ENCODE measurements around the gene FARP2. TPM values are rescaled to one million over a fixed set of nuclear protein-coding genes. Genes with fewer than 3 reads are reported as not detected.

Gene FARP2
- total and polyA plus RNA-seq, 5 experiments from 2014 or later = 3.4 to 22.9 (median 5.8) TPM

DNA sequence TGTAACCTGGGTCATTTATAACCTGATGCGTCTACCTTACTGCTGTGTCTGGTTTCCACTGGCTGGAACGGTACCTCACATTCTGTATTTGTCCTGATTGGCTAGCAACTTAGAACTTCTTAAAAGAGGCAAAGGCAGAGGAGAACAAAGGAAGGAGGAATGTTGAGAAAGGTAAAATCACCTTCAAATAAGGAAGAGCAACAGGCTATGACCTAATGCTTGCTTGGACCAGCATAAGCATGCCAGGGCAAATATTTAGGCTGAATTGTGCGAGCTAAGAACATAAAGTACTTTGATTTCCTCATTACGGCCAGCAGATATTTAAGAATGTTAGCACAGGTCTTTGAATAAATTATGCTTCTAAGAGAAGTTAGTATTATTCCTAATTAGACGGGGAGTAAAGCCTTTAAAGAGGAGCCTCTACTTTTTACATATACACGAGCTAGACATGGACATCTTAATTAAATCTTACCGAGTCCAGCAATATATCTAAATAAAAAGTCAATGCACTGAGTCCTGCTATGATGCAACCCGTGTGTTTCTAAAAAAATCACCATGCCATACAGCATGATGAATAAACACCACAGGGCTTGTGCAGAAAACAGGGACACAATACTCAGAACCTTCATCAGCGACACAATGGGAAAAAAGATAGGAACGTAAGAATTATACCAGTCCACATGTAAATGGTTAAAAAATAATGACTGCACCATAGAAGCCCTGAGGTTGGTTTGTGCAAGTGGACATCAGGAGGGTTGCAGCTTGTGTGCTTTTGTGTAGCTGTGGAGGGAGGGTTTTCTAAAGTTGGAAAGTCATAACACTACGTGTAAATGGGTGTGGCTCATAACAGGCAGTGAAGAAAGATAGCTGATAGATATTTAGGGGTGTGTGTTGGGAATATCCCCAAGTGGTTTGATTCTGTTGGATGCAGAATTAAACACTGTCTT is 26.1 kb upstream of the FARP2 start:
- Mint-ChIP-seq H3K9me3 (no peaks in the 10 kb centered on the region), H3K36me3 (peaks cover 0 to 75% (median 15%) of the 10 kb centered on the region in 3 donors), H3K27ac (peak overlapping the region in 3 of 10 donors; percentile 32 to 54 (median 43)), H3K27me3 (no peaks in the 10 kb centered on the region), H3K4me3 (no peak overlapping the region), H3K4me1 (peaks cover 6 to 17% (median 10%) of the 10 kb centered on the region in 4 donors)
- no peak for DNase-seq
- ATAC-seq = no peak
- POLR2A ChIA-PET = interaction anchor here (1.0 kb wide), 1 partner anchor 15 kb away, joined by 3 read pairs; the partner anchor contains the start of gene HDLBP

DNA sequence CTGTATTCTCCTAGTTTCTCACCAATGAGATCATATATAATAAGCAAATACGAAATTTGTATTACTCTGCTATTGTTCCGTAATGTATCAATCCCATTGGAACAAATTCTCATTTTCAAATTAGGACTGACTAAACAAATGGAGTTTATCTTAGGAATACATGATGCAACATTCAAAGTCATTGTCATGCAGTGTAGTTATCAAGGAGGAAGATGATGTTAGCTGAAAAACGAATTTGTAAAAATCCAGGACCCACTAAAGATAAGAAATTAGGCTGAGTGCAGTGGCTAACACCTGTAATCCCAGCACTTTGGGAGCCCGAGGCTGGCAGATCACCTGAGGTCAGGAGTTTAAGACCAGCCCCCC is 25.5 kb upstream of the FARP2 start:
- ATAC-seq (no peak), DNase-seq (no peak)
- no peak overlapping the region for H3K4me3 Mint-ChIP-seq
- H3K27ac Mint-ChIP-seq = peak overlapping the region in 1 of 10 donors; percentile 54
- H3K27me3 Mint-ChIP-seq = no peaks in the 10 kb centered on the region
- no peaks in the 10 kb centered on the region for H3K9me3 Mint-ChIP-seq
- H3K4me1 Mint-ChIP-seq = peaks cover 0 to 14% (median 5%) of the 10 kb centered on the region in 4 donors
- peaks cover 0 to 74% (median 15%) of the 10 kb centered on the region in 3 donors for H3K36me3 Mint-ChIP-seq
- POLR2A ChIA-PET = interaction anchor here (1.0 kb wide), 1 partner anchor 16 kb away, joined by 3 read pairs; the partner anchor contains the start of gene HDLBP

DNA sequence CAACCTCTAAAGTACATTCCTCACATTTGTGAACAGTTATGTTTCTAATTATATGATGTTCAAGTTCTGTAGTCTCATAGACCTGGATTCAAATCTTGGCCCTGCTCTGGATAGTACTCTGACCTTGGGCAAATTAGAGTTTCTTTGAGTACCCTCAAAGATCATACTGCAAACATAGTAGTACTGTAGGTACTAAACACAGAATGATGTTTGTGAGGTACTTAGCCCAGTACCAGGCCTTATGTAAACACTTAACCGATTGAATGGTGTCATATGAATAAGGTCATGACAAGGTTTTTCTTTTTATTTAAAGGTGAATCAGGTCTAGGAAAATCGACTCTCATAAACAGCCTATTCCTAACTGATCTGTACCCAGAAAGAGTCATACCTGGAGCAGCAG is 21.3 kb upstream of the FARP2 start:
- Mint-ChIP-seq H3K36me3 (peaks cover 4 to 80% (median 10%) of the 10 kb centered on the region in 3 donors), H3K27ac (peak overlapping the region in 1 of 10 donors; percentile 48), H3K4me1 (peaks cover 6 to 17% (median 14%) of the 10 kb centered on the region in 4 donors), H3K27me3 (no peaks in the 10 kb centered on the region), H3K4me3 (no peak overlapping the region), H3K9me3 (no peaks in the 10 kb centered on the region)
- POLR2A ChIA-PET = no interaction called here
- DNase-seq (no peak), ATAC-seq (no peak)

DNA sequence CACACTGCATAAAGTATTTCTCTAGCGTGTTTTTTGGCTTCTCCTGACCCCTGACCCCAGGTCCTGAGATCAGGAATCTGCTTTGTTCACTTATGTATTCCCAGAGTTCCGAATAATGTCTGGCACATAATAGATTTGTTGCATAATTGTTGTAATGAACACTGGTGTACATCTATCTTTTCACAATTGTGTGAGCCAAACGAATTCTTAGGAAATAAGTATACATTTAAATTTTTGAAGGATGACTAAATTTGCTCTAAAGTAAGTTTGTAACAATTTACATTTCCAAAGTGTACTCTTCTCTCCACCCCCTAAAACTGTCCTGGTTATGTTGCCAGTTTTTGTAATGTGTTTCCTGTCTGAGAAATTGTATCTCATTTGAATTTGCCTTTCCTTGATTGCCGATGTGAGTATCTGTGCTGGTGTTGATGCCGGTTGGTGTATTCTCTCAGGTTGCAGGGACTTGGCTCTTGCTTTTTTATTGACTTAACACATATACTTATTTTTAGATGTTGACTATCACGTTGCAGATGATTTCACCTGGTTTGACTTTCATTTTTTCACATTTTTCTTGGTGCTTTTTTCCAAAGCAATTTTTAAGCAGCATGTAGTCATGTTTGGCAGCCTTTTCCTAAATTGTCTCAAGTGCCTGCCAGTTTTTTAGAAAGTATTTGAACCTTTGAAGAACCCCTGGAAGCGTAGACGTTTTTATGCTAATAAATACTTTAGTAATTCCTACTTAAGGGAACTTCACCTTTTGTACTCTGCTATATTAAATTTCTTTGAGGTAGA is 16.1 kb upstream of the FARP2 start:
- H3K9me3 Mint-ChIP-seq = no peaks in the 10 kb centered on the region
- peaks cover 4 to 88% (median 19%) of the 10 kb centered on the region in 3 donors for H3K36me3 Mint-ChIP-seq
- POLR2A ChIA-PET = interaction anchor here (0.6 to 1.7 kb wide), 2 partner anchors 13 to 24 kb away, joined by 4 to 8 read pairs; partner anchors contain the start of genes HDLBP and SEPTIN2
- peaks cover 20 to 34% (median 29%) of the 10 kb centered on the region in 4 donors for H3K4me1 Mint-ChIP-seq
- ATAC-seq (no peak), DNase-seq (no peak)
- peak overlapping the region in 8 of 10 donors; percentile 18 to 92 (median 58) for H3K27ac Mint-ChIP-seq
- peak overlapping the region in 1 of 10 donors; percentile 36 for H3K4me3 Mint-ChIP-seq
- H3K27me3 Mint-ChIP-seq = no peaks in the 10 kb centered on the region

DNA sequence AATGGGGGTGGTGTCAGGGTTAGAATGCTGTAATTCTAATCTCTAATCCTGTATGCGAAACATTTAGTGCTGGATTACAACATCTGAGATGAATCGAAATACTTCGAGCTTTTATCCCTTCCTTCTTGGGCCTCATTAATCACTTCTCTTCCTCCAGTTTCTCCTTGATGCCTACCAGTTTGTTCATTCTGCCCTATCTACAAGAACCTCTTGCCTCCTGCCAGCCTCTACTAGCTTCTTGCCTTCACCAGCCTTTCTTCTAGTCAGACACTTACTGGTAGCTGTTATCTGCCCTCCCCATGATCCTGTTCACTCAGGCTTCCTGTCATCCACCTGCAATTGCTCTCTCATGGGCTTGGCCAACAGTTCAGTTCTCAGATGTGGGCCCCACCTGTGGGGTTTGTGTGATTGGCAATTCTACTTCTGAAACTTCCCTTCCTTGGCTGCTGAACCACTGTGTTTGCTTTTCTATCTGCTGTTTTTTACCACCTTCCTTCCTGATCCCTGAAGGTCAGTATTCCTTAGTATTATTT is 15.4 kb upstream of the FARP2 start:
- DNase-seq (peak in 5 of 10 donors; percentile 14 to 52 (median 28)), ATAC-seq (peak; percentile 74 to 96)
- POLR2A ChIA-PET = interaction anchor here (0.6 to 1.7 kb wide), 2 partner anchors 14 to 25 kb away, joined by 4 to 8 read pairs; partner anchors contain the start of genes HDLBP and SEPTIN2
- peaks cover 4 to 89% (median 18%) of the 10 kb centered on the region in 3 donors for H3K36me3 Mint-ChIP-seq
- H3K4me3 Mint-ChIP-seq = peak overlapping the region in 7 of 10 donors; percentile 7 to 67 (median 27)
- H3K4me1 Mint-ChIP-seq = peaks cover 20 to 34% (median 29%) of the 10 kb centered on the region in 4 donors
- H3K27me3 Mint-ChIP-seq = no peaks in the 10 kb centered on the region
- H3K9me3 Mint-ChIP-seq = no peaks in the 10 kb centered on the region
- H3K27ac Mint-ChIP-seq = peak overlapping the region; percentile 18 to 92 (median 54)

DNA sequence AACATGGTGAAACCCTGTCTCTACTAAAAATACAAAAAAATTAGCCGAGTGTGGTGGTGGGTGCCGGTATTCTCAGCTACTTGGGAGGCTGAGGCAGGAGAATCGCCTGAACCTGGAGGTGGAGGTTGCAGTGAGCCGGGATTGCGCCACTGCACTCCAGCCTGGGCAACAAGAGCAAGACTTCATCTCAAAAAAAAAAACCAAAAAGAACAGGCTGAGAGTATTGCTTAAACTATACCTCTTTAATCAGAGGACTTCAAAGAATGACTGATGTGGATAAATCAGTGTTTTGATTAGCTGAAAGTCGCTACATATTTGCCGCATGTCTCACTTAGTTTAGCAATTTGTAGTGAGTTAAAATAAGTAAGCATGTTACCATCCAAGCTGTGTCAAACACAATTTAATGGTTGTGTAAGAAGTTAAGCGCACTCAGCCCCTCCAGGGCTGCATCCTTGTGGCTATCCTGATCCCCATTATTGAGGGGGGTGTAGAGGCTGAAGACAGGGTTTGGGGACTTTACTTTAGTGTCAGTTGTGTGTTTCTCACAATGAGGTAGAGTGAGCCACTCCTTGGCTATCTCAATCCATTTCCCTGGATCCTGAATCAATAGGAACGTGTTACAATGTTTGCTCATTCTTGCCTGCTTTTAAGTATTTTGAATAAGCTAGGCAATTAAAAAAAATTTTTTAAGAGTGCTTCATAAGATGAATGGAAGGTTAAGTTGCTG is 11.0 kb upstream of the FARP2 start:
- no peak overlapping the region for H3K4me3 Mint-ChIP-seq
- POLR2A ChIA-PET = interaction anchor here (0.7 kb wide), 1 partner anchor 433 kb away, joined by 3 read pairs; no protein-coding TSS in a partner anchor
- peaks cover 14 to 21% (median 18%) of the 10 kb centered on the region in 4 donors for H3K4me1 Mint-ChIP-seq
- H3K36me3 Mint-ChIP-seq = peaks cover 0 to 89% (median 18%) of the 10 kb centered on the region in 3 donors
- DNase-seq = no peak
- H3K27me3 Mint-ChIP-seq = no peaks in the 10 kb centered on the region
- H3K9me3 Mint-ChIP-seq = no peaks in the 10 kb centered on the region
- H3K27ac Mint-ChIP-seq = no peak overlapping the region
- no peak for ATAC-seq

DNA sequence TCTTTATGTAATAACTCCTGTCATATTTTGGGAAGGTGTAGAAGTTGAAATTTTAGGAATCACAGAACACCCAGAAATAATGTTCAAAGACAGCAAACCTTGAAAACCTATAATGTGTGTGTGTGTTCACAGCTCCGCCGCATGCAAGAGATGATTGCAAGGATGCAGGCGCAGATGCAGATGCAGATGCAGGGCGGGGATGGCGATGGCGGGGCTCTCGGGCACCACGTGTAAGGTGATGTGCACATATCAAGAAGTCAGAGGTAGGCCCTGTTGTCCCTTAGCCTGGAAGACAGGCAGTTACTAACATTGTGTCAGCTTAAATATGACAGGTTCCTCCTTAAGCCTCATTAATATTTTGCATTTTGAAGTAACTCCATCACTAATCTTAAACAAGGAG is 6.1 kb upstream of the FARP2 start:
- peaks cover 7 to 77% (median 15%) of the 10 kb centered on the region in 3 donors for H3K36me3 Mint-ChIP-seq
- DNase-seq (no peak), ATAC-seq (no peak)
- POLR2A ChIA-PET = no interaction called here
- no peak overlapping the region for H3K4me3 Mint-ChIP-seq
- H3K27ac Mint-ChIP-seq = no peak overlapping the region
- H3K27me3 Mint-ChIP-seq = no peaks in the 10 kb centered on the region
- no peaks in the 10 kb centered on the region for H3K9me3 Mint-ChIP-seq
- peaks cover 0 to 3% (median 1%) of the 10 kb centered on the region in 4 donors for H3K4me1 Mint-ChIP-seq

DNA sequence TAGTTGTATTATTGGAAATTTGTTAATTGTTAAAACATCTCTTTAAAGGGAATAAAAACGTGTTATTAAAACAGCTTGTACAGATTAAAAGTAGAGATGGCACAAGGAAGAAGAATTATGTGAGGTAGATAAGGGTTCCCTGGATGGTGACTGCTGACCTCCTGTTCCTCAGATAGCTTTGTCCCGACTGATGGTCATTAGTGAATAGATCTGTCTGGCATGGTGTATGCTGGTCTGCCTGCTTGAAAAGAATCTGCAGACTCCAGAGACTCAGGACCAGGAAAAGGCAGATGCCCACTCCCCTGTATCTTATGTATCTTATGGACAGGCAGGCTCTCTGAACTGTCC is 5.6 kb upstream of the FARP2 start:
- no peak overlapping the region for H3K4me3 Mint-ChIP-seq
- peak overlapping the region in 2 of 10 donors; percentile 16 to 69 for H3K27ac Mint-ChIP-seq
- ATAC-seq (no peak), DNase-seq (no peak)
- H3K27me3 Mint-ChIP-seq = no peaks in the 10 kb centered on the region
- POLR2A ChIA-PET = no interaction called here
- peaks cover 0 to 3% (median 2%) of the 10 kb centered on the region in 4 donors for H3K4me1 Mint-ChIP-seq
- H3K9me3 Mint-ChIP-seq = no peaks in the 10 kb centered on the region
- H3K36me3 Mint-ChIP-seq = peaks cover 7 to 71% (median 15%) of the 10 kb centered on the region in 3 donors

DNA sequence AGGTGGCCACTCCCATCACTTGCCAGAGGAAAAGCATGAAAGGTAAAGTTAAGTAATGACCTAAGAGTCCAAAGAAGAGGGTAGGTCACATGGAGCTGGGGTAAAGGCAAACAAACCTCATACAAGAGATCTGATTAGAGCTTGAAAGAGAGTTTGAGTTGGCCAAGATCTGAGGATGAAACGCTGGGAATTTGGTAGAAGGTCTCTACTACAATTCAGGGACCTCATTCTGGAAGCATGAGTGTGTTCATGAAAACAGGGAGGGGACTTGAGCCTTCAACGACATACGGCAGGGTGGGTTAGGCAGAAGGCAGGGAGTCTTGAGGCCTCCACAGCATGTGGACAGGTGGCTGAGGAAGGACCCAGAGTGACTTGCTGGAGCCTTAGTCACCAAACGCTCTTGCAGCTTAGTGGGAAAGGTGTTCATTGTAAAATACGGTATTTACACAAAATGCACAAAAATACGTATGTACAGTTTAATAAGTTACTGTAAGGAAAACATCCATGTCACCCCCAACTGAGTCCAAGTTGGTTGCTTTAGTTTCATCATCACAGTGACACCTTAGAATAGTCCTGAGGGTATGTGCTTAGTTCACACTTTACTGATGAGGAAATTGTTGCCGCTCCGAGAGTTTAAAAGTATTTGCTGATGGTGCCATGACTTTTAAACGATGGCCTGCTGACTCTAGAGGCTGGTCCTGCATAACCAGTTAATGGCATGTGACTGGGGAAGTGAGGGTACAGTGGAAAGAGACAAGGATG is 5.0 kb upstream of the FARP2 start:
- DNase-seq = no peak
- Mint-ChIP-seq H3K4me3 (no peak overlapping the region), H3K9me3 (no peaks in the 10 kb centered on the region), H3K36me3 (peaks cover 7 to 65% (median 12%) of the 10 kb centered on the region in 3 donors), H3K27ac (peak overlapping the region in 4 of 10 donors; percentile 21 to 75 (median 54)), H3K4me1 (peaks cover 0 to 5% (median 2%) of the 10 kb centered on the region in 4 donors), H3K27me3 (no peaks in the 10 kb centered on the region)
- POLR2A ChIA-PET = no interaction called here
- no peak for ATAC-seq

DNA sequence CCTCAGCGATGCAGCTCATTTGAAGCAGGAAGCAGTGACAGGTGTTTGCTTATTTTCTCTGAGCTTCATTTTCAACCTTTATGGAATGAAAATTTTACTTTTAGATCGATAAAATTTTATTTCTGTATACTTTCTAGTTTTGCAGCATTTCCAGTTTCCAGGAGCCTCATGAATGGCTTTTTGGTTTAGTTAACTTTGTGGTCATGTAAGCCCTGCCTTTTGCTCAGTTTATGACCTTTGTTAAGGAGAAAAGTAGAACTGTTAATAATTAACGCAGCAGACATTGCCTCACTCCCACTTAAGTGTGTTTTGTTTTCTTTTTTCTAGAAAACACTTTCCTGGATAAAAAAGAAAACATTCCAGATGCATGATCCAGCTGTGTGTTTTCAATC is 4.4 kb upstream of the FARP2 start:
- Mint-ChIP-seq H3K9me3 (no peaks in the 10 kb centered on the region), H3K36me3 (peaks cover 7 to 60% (median 12%) of the 10 kb centered on the region in 3 donors), H3K27ac (no peak overlapping the region), H3K4me1 (peaks cover under 1 to 5% (median 4%) of the 10 kb centered on the region in 4 donors), H3K27me3 (no peaks in the 10 kb centered on the region), H3K4me3 (no peak overlapping the region)
- ATAC-seq (no peak), DNase-seq (no peak)
- POLR2A ChIA-PET = no interaction called here

DNA sequence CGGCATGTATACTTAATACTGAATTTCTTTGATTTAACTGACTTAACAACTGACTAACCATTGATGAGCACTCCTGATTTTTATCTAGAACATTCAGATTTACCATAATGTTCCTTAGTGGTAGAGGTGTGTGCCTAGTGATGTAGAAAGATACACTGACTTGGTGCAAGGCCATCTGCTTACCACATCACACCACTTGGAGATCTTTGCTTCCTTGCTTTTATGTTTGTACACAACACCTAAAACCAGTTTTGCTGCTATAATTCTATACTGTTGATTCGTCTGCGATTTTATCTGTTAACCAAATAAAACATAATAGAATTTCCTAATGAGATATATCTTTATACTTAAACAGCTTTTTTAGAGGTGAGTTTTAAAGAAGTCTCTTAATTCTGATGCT is 3.9 kb upstream of the FARP2 start:
- peaks cover 6 to 11% (median 8%) of the 10 kb centered on the region in 4 donors for H3K4me1 Mint-ChIP-seq
- POLR2A ChIA-PET = no interaction called here
- peaks cover 7 to 55% (median 12%) of the 10 kb centered on the region in 3 donors for H3K36me3 Mint-ChIP-seq
- H3K27me3 Mint-ChIP-seq = no peaks in the 10 kb centered on the region
- no peak overlapping the region for H3K4me3 Mint-ChIP-seq
- no peak for ATAC-seq
- H3K9me3 Mint-ChIP-seq = no peaks in the 10 kb centered on the region
- peak overlapping the region in 1 of 10 donors; percentile 17 for H3K27ac Mint-ChIP-seq
- no peak for DNase-seq
